ENCODE measurements around the gene GRID2. TPM values are rescaled to one million over a fixed set of nuclear protein-coding genes. Genes with fewer than 3 reads are reported as not detected.

The GRID2 gene
- total RNA-seq, 3 donors from 2014 or later: under 0.01 TPM

DNA sequence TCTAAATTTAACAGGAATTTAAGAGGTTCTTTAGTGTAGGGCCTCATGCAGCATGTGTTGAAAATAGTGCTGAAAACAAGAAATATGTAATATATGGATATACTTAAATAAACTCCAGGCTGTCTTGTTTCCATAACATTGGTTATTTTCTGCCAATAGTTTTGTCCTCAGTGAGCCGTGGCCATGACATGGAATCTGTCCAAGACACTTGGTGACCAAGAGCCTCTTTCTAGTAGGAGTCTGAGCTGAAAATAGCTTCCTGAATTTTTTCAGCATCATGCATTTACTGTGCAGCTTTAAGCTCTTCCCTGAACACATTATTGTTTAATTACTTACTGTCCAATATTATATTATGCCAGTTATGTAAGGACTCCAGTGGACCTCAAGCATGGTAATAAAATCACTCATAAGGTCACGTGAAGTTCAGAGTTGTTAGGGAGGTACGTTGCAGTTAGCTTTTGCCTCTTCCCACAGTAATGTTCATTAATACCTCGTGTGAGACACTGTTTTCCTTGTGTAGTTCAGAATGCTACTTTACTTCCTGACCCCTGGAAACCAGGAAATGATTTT lies 488.2 kb downstream of the GRID2 start:
- H3K27ac ChIP-seq: no peak overlapping the region
- TF ChIP-seq POLR2AphosphoS5 (IDR thresholded peaks at IDR 0.05) (no peak), POLR2A (IDR thresholded peaks at IDR 0.05) (no peak)
- TF ChIP-seq, protein P1, sequence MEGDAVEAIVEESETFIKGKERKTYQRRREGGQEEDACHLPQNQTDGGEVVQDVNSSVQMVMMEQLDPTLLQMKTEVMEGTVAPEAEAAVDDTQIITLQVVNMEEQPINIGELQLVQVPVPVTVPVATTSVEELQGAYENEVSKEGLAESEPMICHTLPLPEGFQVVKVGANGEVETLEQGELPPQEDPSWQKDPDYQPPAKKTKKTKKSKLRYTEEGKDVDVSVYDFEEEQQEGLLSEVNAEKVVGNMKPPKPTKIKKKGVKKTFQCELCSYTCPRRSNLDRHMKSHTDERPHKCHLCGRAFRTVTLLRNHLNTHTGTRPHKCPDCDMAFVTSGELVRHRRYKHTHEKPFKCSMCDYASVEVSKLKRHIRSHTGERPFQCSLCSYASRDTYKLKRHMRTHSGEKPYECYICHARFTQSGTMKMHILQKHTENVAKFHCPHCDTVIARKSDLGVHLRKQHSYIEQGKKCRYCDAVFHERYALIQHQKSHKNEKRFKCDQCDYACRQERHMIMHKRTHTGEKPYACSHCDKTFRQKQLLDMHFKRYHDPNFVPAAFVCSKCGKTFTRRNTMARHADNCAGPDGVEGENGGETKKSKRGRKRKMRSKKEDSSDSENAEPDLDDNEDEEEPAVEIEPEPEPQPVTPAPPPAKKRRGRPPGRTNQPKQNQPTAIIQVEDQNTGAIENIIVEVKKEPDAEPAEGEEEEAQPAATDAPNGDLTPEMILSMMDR (IDR thresholded peaks at IDR 0.05): no peak
- no peak for DNase-seq (ENCODE audit: low spot score in 2 of 2)
- H3K36me3 ChIP-seq: no peaks in the 10 kb centered on the region
- no peaks in the 10 kb centered on the region for H3K4me1 ChIP-seq
- no peak overlapping the region for H3K4me3 ChIP-seq
- H3K27me3 ChIP-seq: no peaks in the 10 kb centered on the region
- intact Hi-C loops (cut with DNase I; ENCODE audit: low total_unique reads): no loop called here
- peaks cover 0 to 9% of the 10 kb centered on the region in 2 donors for H3K9me3 ChIP-seq

DNA sequence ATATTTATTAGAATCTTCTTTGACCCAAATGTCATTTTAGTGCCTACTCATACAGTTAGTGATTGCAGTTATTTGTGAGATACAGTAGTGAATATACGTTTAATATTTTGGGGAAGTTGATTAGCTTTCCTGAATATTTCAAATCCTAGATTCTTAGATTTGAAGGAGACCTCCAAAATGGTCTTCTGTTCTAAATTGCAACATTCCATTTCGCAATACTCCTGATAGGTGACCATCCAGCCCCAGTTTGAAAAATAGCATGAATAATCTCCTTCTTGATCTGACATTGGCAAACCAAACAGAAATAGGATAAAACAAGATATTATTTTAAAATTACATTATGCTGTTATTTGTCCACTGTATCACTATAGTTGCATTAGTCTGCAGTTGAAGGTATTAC lies 505.6 kb downstream of the GRID2 start:
- Histone ChIP-seq H3K27me3 (no peaks in the 10 kb centered on the region), H3K27ac (no peak overlapping the region), H3K4me1 (no peaks in the 10 kb centered on the region), H3K4me3 (no peak overlapping the region), H3K36me3 (no peaks in the 10 kb centered on the region), H3K9me3 (no peaks in the 10 kb centered on the region)
- intact Hi-C loops (cut with DNase I; ENCODE audit: low total_unique reads): no loop called here
- DNase-seq (ENCODE audit: low spot score in 2 of 2): no peak
- TF ChIP-seq, protein P1 (IDR thresholded peaks at IDR 0.05): no peak

- DNase-seq (ENCODE audit: low spot score in 2 of 2): no peak
- Histone ChIP-seq H3K4me1 (no peaks in the 10 kb centered on the region), H3K4me3 (no peak overlapping the region), H3K27me3 (no peaks in the 10 kb centered on the region), H3K9me3 (no peaks in the 10 kb centered on the region), H3K27ac (no peak overlapping the region), H3K36me3 (no peaks in the 10 kb centered on the region)
- TF ChIP-seq POLR2AphosphoS5 (IDR thresholded peaks at IDR 0.05) (no peak), POLR2A (IDR thresholded peaks at IDR 0.05) (no peak)
- TF ChIP-seq, protein P1 (IDR thresholded peaks at IDR 0.05): no peak
- intact Hi-C loops (cut with DNase I; ENCODE audit: low total_unique reads): no loop called here
Measured at GRCh38 chr4:92812652-92813051, 508.9 kb downstream of the GRID2 start.

GRCh38 chr4:92814677-92815076 lies 510.9 kb downstream of the GRID2 start:
- intact Hi-C loops (cut with DNase I; ENCODE audit: low total_unique reads): no loop called here
- no peaks in the 10 kb centered on the region for H3K36me3 ChIP-seq
- no peaks in the 10 kb centered on the region for H3K27me3 ChIP-seq

GRCh38 chr4:92825256-92825655 lies 521.5 kb downstream of the GRID2 start:
- TF ChIP-seq POLR2A (IDR thresholded peaks at IDR 0.05) (no peak), POLR2AphosphoS5 (IDR thresholded peaks at IDR 0.05) (no peak)
- TF ChIP-seq, protein P1 (IDR thresholded peaks at IDR 0.05): no peak
- H3K36me3 ChIP-seq: no peaks in the 10 kb centered on the region
- intact Hi-C loops (cut with DNase I; ENCODE audit: low total_unique reads): no loop called here
- DNase-seq (ENCODE audit: low spot score in 2 of 2): no peak
- H3K27me3 ChIP-seq: no peaks in the 10 kb centered on the region
- H3K4me1 ChIP-seq: no peaks in the 10 kb centered on the region
- no peak overlapping the region for H3K4me3 ChIP-seq
- H3K27ac ChIP-seq: no peak overlapping the region
- H3K9me3 ChIP-seq: no peaks in the 10 kb centered on the region

More at GRCh38 chr4:92814677-92815076, 510.9 kb downstream of the GRID2 start:
- TF ChIP-seq, protein P1 (IDR thresholded peaks at IDR 0.05): no peak
- TF ChIP-seq POLR2A (IDR thresholded peaks at IDR 0.05) (no peak), POLR2AphosphoS5 (IDR thresholded peaks at IDR 0.05) (no peak)
- H3K27ac ChIP-seq: no peak overlapping the region
- no peak overlapping the region for H3K4me3 ChIP-seq
- H3K9me3 ChIP-seq: no peaks in the 10 kb centered on the region
- DNase-seq (ENCODE audit: low spot score in 2 of 2): no peak
- H3K4me1 ChIP-seq: no peaks in the 10 kb centered on the region

All from breast epithelium (tissue), 4 donors.